Stomach (tissue), 4 donors: ENCODE measurements around the gene SPG7.

Experiments
- CTCF ChIP-seq, 7 experiments: fragments of 450-650 bp in 4 of 7; fragments of 200-600 bp in 3 of 7; sonication (generic) in 3 of 7; IDR thresholded peaks; one replicate each; pipeline ENCODE4 v1.5.1; 2016 to 2019; ENCODE audit warnings: antibody characterized with exemption in 7 of 7, control low read depth in 2 of 7, mild to moderate bottlenecking in 1 of 7
- EP300 ChIP-seq: sonication (generic); formaldehyde crosslinking; IDR thresholded peaks from one replicate; pipeline ENCODE4 v1.6.1; 2017; ENCODE audit warnings: antibody characterized with exemption
- POLR2A ChIP-seq, 4 donors: fragments of 450-650 bp; IDR thresholded peaks; one replicate each; pipeline ENCODE4 v1.6.1; 2016; ENCODE audit warnings: antibody characterized with exemption in 4 of 4, control low read depth in 2 of 4, mild to moderate bottlenecking in 1 of 4, moderate library complexity in 1 of 4
- POLR2AphosphoS5 ChIP-seq, 3 donors: sonication (generic); formaldehyde crosslinking; IDR thresholded peaks; one replicate each; pipeline ENCODE4 v1.6.1; 2016; ENCODE audit warnings: antibody characterized with exemption in 3 of 3

- no peak for TF ChIP-seq POLR2A (IDR thresholded peaks at IDR 0.05)
- TF ChIP-seq POLR2AphosphoS5 (IDR thresholded peaks at IDR 0.05), result no peak
- TF ChIP-seq CTCF (IDR thresholded peaks at IDR 0.05), result no peak
- TF ChIP-seq EP300, result no peak
Observed at GRCh38 chr16:89561884-89562599, 53.8 kb downstream of the SPG7 start.
